GM12864 (cell line): ENCODE results near the gene SDF2.

Source experiments
- DNase-seq: peaks from one replicate; pipeline ENCODE4 v3.0.0-alpha.2; 2011; ENCODE audit warnings: low read depth
- H3K4me3 ChIP-seq: 2 replicates; pipeline ENCODE4 v1.5.1; 2011; ENCODE audit warnings: mild to moderate bottlenecking, low read depth, low read length, control low read depth
- TF ChIP-seq, protein P1 (sequence below): IDR thresholded peaks from 2 replicates; pipeline ENCODE4 v1.5.1; 2011; ENCODE audit warnings: low read depth, mild to moderate bottlenecking, moderate library complexity, low read length, control low read depth, inconsistent platforms; ENCODE audit errors: missing control alignments

The SDF2 gene

DNA sequence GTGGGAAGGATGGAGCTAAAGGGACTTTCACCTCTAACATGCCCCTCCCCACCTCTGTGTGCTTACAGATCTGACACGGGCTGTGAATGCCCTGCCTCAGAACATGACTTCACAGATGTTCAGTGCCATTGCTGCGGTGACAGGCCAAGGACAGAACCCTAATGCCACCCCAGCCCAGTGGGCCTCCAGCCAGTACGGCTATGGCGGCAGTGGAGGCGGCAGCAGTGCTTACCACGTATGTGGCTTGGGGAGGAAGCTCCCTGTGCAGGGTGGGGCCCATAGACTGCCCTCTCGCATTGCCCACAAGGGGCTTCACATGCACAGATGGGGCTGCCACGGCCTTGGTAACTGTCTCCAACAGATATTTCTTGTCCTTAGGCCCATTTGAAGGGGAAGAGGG is 38.6 kb upstream of the SDF2 start:
- TF ChIP-seq, protein P1, sequence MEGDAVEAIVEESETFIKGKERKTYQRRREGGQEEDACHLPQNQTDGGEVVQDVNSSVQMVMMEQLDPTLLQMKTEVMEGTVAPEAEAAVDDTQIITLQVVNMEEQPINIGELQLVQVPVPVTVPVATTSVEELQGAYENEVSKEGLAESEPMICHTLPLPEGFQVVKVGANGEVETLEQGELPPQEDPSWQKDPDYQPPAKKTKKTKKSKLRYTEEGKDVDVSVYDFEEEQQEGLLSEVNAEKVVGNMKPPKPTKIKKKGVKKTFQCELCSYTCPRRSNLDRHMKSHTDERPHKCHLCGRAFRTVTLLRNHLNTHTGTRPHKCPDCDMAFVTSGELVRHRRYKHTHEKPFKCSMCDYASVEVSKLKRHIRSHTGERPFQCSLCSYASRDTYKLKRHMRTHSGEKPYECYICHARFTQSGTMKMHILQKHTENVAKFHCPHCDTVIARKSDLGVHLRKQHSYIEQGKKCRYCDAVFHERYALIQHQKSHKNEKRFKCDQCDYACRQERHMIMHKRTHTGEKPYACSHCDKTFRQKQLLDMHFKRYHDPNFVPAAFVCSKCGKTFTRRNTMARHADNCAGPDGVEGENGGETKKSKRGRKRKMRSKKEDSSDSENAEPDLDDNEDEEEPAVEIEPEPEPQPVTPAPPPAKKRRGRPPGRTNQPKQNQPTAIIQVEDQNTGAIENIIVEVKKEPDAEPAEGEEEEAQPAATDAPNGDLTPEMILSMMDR: no peak
- no peak overlapping the region for H3K4me3 ChIP-seq
- DNase-seq: no peak

- TF ChIP-seq, protein P1: no peak
- no peak overlapping the region for H3K4me3 ChIP-seq
- no peak for DNase-seq
Measured at GRCh38 chr17:28698253-28698941, 36.7 kb upstream of the SDF2 start.

- TF ChIP-seq, protein P1: no peak
- H3K4me3 ChIP-seq: no peak overlapping the region
- no peak for DNase-seq
Measured at GRCh38 chr17:28693869-28694268, 32.2 kb upstream of the SDF2 start.

- no peak overlapping the region for H3K4me3 ChIP-seq
- TF ChIP-seq, protein P1: no peak
Measured at GRCh38 chr17:28689011-28689410, 27.3 kb upstream of the SDF2 start.

GRCh38 chr17:28688481-28688880 is 26.8 kb upstream of the SDF2 start:
- TF ChIP-seq, protein P1: no peak

More at GRCh38 chr17:28689011-28689410, 27.3 kb upstream of the SDF2 start:
- DNase-seq: no peak

GRCh38 chr17:28686296-28686695 is 24.6 kb upstream of the SDF2 start:
- DNase-seq: no peak
- TF ChIP-seq, protein P1: no peak
- no peak overlapping the region for H3K4me3 ChIP-seq

More at GRCh38 chr17:28688481-28688880, 26.8 kb upstream of the SDF2 start:
- no peak overlapping the region for H3K4me3 ChIP-seq
- DNase-seq: no peak

DNA sequence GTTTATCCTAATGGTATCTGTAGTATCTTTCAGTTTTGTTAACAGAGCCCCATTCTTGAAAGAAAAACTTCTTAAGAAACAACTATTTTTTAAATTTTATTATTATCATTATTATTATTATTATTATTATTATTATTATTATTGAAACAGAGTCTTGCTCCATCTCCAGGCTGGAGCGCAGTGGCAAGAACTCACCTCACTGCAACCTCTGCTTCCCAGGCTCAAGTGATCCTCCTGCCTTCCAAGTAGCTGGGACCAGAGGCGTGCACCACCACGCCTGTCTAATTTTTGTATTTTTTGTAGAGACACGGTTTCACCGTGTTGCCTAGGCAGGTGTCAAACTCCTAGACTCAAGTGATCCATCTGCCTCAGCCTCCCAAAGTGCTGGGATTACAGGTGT is 23.7 kb upstream of the SDF2 start:
- TF ChIP-seq, protein P1: no peak
- DNase-seq: no peak
- H3K4me3 ChIP-seq: no peak overlapping the region
